H1 (cell line): Measurements from ENCODE around the gene CDPF1. TPM values are rescaled to one million over a fixed set of nuclear protein-coding genes. Genes with fewer than 3 reads are reported as not detected.
A peak's percentile ranks its signal among the peaks of the same experiment; 100 is the strongest.

Experiments used
- ASH2L ChIP-seq: fragments of 200-600, 300-600 bp; sonication (generic); IDR thresholded peaks from one replicate; pipeline ENCODE4 v1.7.1; 2017; ENCODE audit warnings: low read length
- BRCA1 ChIP-seq: IDR thresholded peaks from 2 replicates; pipeline ENCODE4 v1.6.1; 2012; ENCODE audit warnings: low read depth, low read length, improper control_type of control experiment
- CBX5 ChIP-seq: fragments of 300-800, 300-1000 bp; sonication (generic); IDR thresholded peaks from 2 replicates; pipeline ENCODE4 v1.7.1; 2016; ENCODE audit warnings: antibody characterized with exemption, low read length, low read depth
- CTCF ChIP-seq, 3 experiments: IDR thresholded peaks; 1 replicate in 2 of 3; 2 replicates in 1 of 3; pipeline versions ENCODE4 v1.5.1 to v1.6.1; 2011; ENCODE audit warnings: low read length in 3 of 3, mild to moderate bottlenecking in 3 of 3, inconsistent platforms in 2 of 3, low read depth in 1 of 3, moderate library complexity in 1 of 3; ENCODE audit not compliant: insufficient read depth in 1 of 3; ENCODE audit errors: control extremely low read depth in 1 of 3
- FOSL1 ChIP-seq: IDR thresholded peaks from 2 replicates; pipeline ENCODE4 v1.6.1; 2011; ENCODE audit warnings: mild to moderate bottlenecking, low read depth, low read length, moderate library complexity; ENCODE audit not compliant: insufficient read depth
- GTF2F1 ChIP-seq: IDR thresholded peaks from 2 replicates; pipeline ENCODE4 v1.6.1; 2012; ENCODE audit warnings: low read depth, low read length, improper control_type of control experiment, borderline replicate concordance
- HDAC6 ChIP-seq: IDR thresholded peaks from one replicate; pipeline ENCODE4 v1.7.1; 2012; ENCODE audit warnings: low read depth, mild to moderate bottlenecking, inconsistent platforms, low read length, moderate library complexity
- KDM1A ChIP-seq: fragments of 200-600, 300-600 bp; sonication (generic); IDR thresholded peaks from 2 replicates; pipeline ENCODE4 v1.7.1; 2016; ENCODE audit warnings: mild to moderate bottlenecking, low read length, borderline replicate concordance
- KDM4A ChIP-seq: IDR thresholded peaks from one replicate; pipeline ENCODE4 v1.7.1; 2012; ENCODE audit warnings: low read depth, mild to moderate bottlenecking, moderate library complexity, low read length, inconsistent platforms; ENCODE audit not compliant: severe bottlenecking
- KDM5A ChIP-seq: fragments of 200-600 bp; IDR thresholded peaks from 2 replicates; pipeline ENCODE4 v1.7.1; 2012; ENCODE audit warnings: mild to moderate bottlenecking, low read length, inconsistent platforms, mixed read lengths
- NRF1 ChIP-seq: IDR thresholded peaks from 2 replicates; pipeline ENCODE4 v1.6.1; 2011; ENCODE audit warnings: mild to moderate bottlenecking, low read depth, low read length, improper control_type of control experiment
- RFX5 ChIP-seq: IDR thresholded peaks from 2 replicates; pipeline ENCODE4 v1.6.1; 2011; ENCODE audit warnings: low read depth, low read length, improper control_type of control experiment, borderline replicate concordance
- SAP30 ChIP-seq: fragments of 300-600 bp; sonication (generic); IDR thresholded peaks from 2 replicates; pipeline ENCODE4 v1.7.1; 2012; ENCODE audit warnings: low read length, moderate library complexity, mild to moderate bottlenecking, inconsistent platforms; ENCODE audit not compliant: insufficient read depth, insufficient replicate concordance
- SIRT6 ChIP-seq: IDR thresholded peaks from one replicate; pipeline ENCODE4 v1.7.1; 2012; ENCODE audit warnings: low read length, inconsistent platforms
- SIX5 ChIP-seq: IDR thresholded peaks from 2 replicates; pipeline ENCODE4 v1.6.1; 2011; ENCODE audit warnings: mild to moderate bottlenecking, low read depth, low read length
- SRF ChIP-seq: IDR thresholded peaks from 2 replicates; pipeline ENCODE4 v1.6.1; 2011; ENCODE audit warnings: mild to moderate bottlenecking, low read depth, low read length, moderate library complexity
- TCF12 ChIP-seq: IDR thresholded peaks from 2 replicates; pipeline ENCODE4 v1.6.1; 2011; ENCODE audit warnings: low read depth, mild to moderate bottlenecking, low read length
- TEAD4 ChIP-seq: IDR thresholded peaks from 2 replicates; pipeline ENCODE4 v1.6.1; 2012; ENCODE audit warnings: low read depth, low read length, inconsistent platforms, mixed read lengths
- polyA plus RNA-seq, 7 experiments: library from polyadenylated mRNA; depleted of rRNA in 3 of 7; stranded (reverse) in 5 of 7; unstranded in 2 of 7; fragments of >200 nt in 5 of 7; fragments of 200-250 nt in 2 of 7; gene quantifications; 1 replicate in 5 of 7; 2 replicates in 1 of 7; 4 replicates in 1 of 7; pipeline versions ENCODE4 v1.2.1 to v1.2.3, GENCODE V29; 2011 to 2013; ENCODE audit warnings: missing spikeins in 2 of 7, mixed read lengths in 2 of 7
- total RNA-seq: library from RNA; stranded (reverse); fragmentation: NEBNext Ultra II Directional; extraction: Animal tissue kit (Norgen Biotek cat#: 25700); gene quantifications from 2 replicates; pipeline ENCODE4 v1.2.1, GENCODE V29; 2021
- TF ChIP-seq, protein P1 (sequence below): IDR thresholded peaks from 2 replicates; pipeline ENCODE4 v1.6.1; 2012; ENCODE audit warnings: inconsistent platforms
- TF ChIP-seq, protein P2 (sequence below): IDR thresholded peaks from 2 replicates; pipeline ENCODE4 v1.6.1; 2011; ENCODE audit warnings: low read depth, mild to moderate bottlenecking, low read length; ENCODE audit not compliant: insufficient read depth
- TF ChIP-seq, protein P3 (sequence below): IDR thresholded peaks from 2 replicates; pipeline ENCODE4 v1.6.1; 2011; ENCODE audit warnings: low read length, improper control_type of control experiment

The CDPF1 gene
- total and polyA plus RNA-seq, 2 of the 8 experiments (the other 6 are each of a cell fraction or from before 2014, with no cell fraction given) = 9.7 to 13.7 TPM

GRCh38 chr22:46201059-46201757 is 48.9 kb downstream of the CDPF1 start (continued):
- TF ChIP-seq, protein P1, sequence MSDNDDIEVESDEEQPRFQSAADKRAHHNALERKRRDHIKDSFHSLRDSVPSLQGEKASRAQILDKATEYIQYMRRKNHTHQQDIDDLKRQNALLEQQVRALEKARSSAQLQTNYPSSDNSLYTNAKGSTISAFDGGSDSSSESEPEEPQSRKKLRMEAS = peak; percentile 89
- TF ChIP-seq TEAD4 = no peak
- no peak for TF ChIP-seq SIX5
- TF ChIP-seq KDM1A = no peak
- no peak for TF ChIP-seq SIRT6
- TF ChIP-seq ASH2L = peak; percentile 57
- no peak for TF ChIP-seq CBX5
- TF ChIP-seq RFX5 = no peak
- no peak for TF ChIP-seq NRF1
- TF ChIP-seq KDM5A = no peak
- TF ChIP-seq KDM4A = no peak
- TF ChIP-seq, protein P2, sequence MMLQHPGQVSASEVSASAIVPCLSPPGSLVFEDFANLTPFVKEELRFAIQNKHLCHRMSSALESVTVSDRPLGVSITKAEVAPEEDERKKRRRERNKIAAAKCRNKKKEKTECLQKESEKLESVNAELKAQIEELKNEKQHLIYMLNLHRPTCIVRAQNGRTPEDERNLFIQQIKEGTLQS = no peak
- TF ChIP-seq, protein P3, sequence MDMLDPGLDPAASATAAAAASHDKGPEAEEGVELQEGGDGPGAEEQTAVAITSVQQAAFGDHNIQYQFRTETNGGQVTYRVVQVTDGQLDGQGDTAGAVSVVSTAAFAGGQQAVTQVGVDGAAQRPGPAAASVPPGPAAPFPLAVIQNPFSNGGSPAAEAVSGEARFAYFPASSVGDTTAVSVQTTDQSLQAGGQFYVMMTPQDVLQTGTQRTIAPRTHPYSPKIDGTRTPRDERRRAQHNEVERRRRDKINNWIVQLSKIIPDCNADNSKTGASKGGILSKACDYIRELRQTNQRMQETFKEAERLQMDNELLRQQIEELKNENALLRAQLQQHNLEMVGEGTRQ = peak; percentile 28; the same call in 1 of the 2 replicates
- no peak for TF ChIP-seq SRF
- no peak for TF ChIP-seq CTCF (IDR thresholded peaks at IDR 0.05; ENCODE audit: control extremely low read depth in 1 of 3, insufficient read depth in 1 of 3, low read depth in 1 of 3, low read length in 3 of 3)
- TF ChIP-seq GTF2F1 = no peak
- TF ChIP-seq HDAC6 = no peak
- TF ChIP-seq BRCA1 = no peak
- no peak for TF ChIP-seq SAP30
- no peak for TF ChIP-seq FOSL1
- TF ChIP-seq TCF12 = no peak
